Osteocyte (in vitro differentiated cells): ENCODE data around the gene CACNB3. TPM values are rescaled to one million over a fixed set of nuclear protein-coding genes. Genes with fewer than 3 reads are reported as not detected.
"Not testable (repeated sequence)": the region's sequence is repeated elsewhere in the genome, so short reads cannot be mapped to it uniquely, and the experiment has no call there.

Experiments used
- DNase-seq: peaks from one replicate; pipeline ENCODE4 v3.0.0; 2021; ENCODE audit warnings: mixed read lengths; ENCODE audit not compliant: unreplicated experiment; ENCODE audit errors: extremely low spot score
- H3K27ac Mint-ChIP-seq: one replicate; pipeline ENCODE4 v1.8.0; 2021; ENCODE audit warnings: mild to moderate bottlenecking, mixed read lengths; ENCODE audit not compliant: unreplicated experiment
- H3K27me3 Mint-ChIP-seq: one replicate; pipeline ENCODE4 v1.8.0; 2021; ENCODE audit warnings: mixed read lengths; ENCODE audit not compliant: unreplicated experiment
- H3K36me3 Mint-ChIP-seq: one replicate; pipeline ENCODE4 v1.8.0; 2021; ENCODE audit warnings: mixed read lengths; ENCODE audit not compliant: unreplicated experiment
- H3K4me1 Mint-ChIP-seq: one replicate; pipeline ENCODE4 v1.8.0; 2021; ENCODE audit warnings: mixed read lengths; ENCODE audit not compliant: unreplicated experiment
- H3K4me3 Mint-ChIP-seq: one replicate; pipeline ENCODE4 v1.8.0; 2021; ENCODE audit warnings: mild to moderate bottlenecking, moderate library complexity, mixed read lengths; ENCODE audit not compliant: unreplicated experiment
- H3K9me3 Mint-ChIP-seq: one replicate; pipeline ENCODE4 v1.8.0; 2021; ENCODE audit warnings: mixed read lengths; ENCODE audit not compliant: unreplicated experiment
- CTCF ChIP-seq: fragments of 200-600 bp; sonication (generic); IDR thresholded peaks from 2 replicates; pipeline ENCODE4 v1.5.0; 2021; ENCODE audit warnings: antibody characterized with exemption, mild to moderate bottlenecking, moderate library complexity
- total RNA-seq: library from RNA; stranded (reverse); gene quantifications from 2 replicates; pipeline ENCODE4 v1.2.1, GENCODE V29; 2021

The CACNB3 gene
- total RNA-seq, 1 donor from 2014 or later: 83.3 TPM

- Mint-ChIP-seq H3K4me1 (peaks cover 2% of the 10 kb centered on the region), H3K36me3 (no peaks in the 10 kb centered on the region), H3K27ac (no peak overlapping the region), H3K27me3 (peaks cover 13% of the 10 kb centered on the region), H3K9me3 (no peaks in the 10 kb centered on the region), H3K4me3 (no peak overlapping the region)
- no peak for DNase-seq
- no peak for TF ChIP-seq CTCF
These were observed 39.7 kb downstream of the CACNB3 start for GRCh38 chr12:48858043-48858442.

GRCh38 chr12:48859607-48860006 lies 41.3 kb downstream of the CACNB3 start:
- Mint-ChIP-seq H3K9me3 (no peaks in the 10 kb centered on the region), H3K36me3 (no peaks in the 10 kb centered on the region), H3K4me3 (no peak overlapping the region), H3K27ac (no peak overlapping the region), H3K4me1 (no peaks in the 10 kb centered on the region), H3K27me3 (peaks cover 29% of the 10 kb centered on the region)
- DNase-seq: no peak
- TF ChIP-seq CTCF: no peak

GRCh38 chr12:48860236-48860635 lies 41.9 kb downstream of the CACNB3 start:
- not testable (repeated sequence) for H3K4me1 Mint-ChIP-seq

GRCh38 chr12:48861111-48861510 lies 42.8 kb downstream of the CACNB3 start:
- DNase-seq: no peak
- Mint-ChIP-seq H3K27ac (no peak overlapping the region), H3K9me3 (no peaks in the 10 kb centered on the region), H3K4me1 (peaks cover 13% of the 10 kb centered on the region), H3K36me3 (no peaks in the 10 kb centered on the region), H3K4me3 (no peak overlapping the region), H3K27me3 (peaks cover 35% of the 10 kb centered on the region)
- TF ChIP-seq CTCF: no peak

More at GRCh38 chr12:48860236-48860635, 41.9 kb downstream of the CACNB3 start:
- not testable (repeated sequence) for H3K27ac Mint-ChIP-seq, DNase-seq, H3K9me3 Mint-ChIP-seq, H3K36me3 Mint-ChIP-seq, H3K4me3 Mint-ChIP-seq
- H3K27me3 Mint-ChIP-seq: peaks cover 35% of the 10 kb centered on the region

GRCh38 chr12:48862760-48863159 lies 44.5 kb downstream of the CACNB3 start:
- TF ChIP-seq CTCF: no peak
- Mint-ChIP-seq H3K27ac (no peak overlapping the region), H3K27me3 (peaks cover 35% of the 10 kb centered on the region), H3K4me1 (peaks cover 15% of the 10 kb centered on the region), H3K9me3 (no peaks in the 10 kb centered on the region), H3K36me3 (no peaks in the 10 kb centered on the region), H3K4me3 (no peak overlapping the region)
- no peak for DNase-seq

GRCh38 chr12:48863291-48863690 lies 45.0 kb downstream of the CACNB3 start:
- Mint-ChIP-seq H3K4me3 (no peak overlapping the region), H3K4me1 (peaks cover 15% of the 10 kb centered on the region), H3K9me3 (no peaks in the 10 kb centered on the region)

More at GRCh38 chr12:48863291-48863690, 45.0 kb downstream of the CACNB3 start:
- Mint-ChIP-seq H3K36me3 (no peaks in the 10 kb centered on the region), H3K27ac (no peak overlapping the region), H3K27me3 (peaks cover 35% of the 10 kb centered on the region)
- no peak for DNase-seq
- TF ChIP-seq CTCF: no peak
